HepG2 (cell line): ENCODE data around the gene SPAG9. TPM values are rescaled to one million over a fixed set of nuclear protein-coding genes. Genes with fewer than 3 reads are reported as not detected.

ENCODE experiments used
- BRF2 ChIP-seq: sonication (generic); formaldehyde crosslinking; IDR thresholded peaks from 2 replicates; pipeline ENCODE4 v1.8.1; 2022; ENCODE audit warnings: mild to moderate bottlenecking, missing genetic modification reagents
- CC2D1A ChIP-seq: sonication (generic); formaldehyde crosslinking; IDR thresholded peaks from 2 replicates; pipeline ENCODE4 v1.8.1; 2023; ENCODE audit warnings: mild to moderate bottlenecking, missing genetic modification reagents
- EP300 ChIP-seq, 3 experiments: sonication (generic) in 1 of 3; formaldehyde crosslinking in 1 of 3; IDR thresholded peaks; 2 replicates each; pipeline versions ENCODE4 v1.5.1 to v1.6.1; 2011 to 2020; ENCODE audit warnings: low read depth in 2 of 3, low read length in 2 of 3, borderline replicate concordance in 1 of 3, improper control_type of control experiment in 1 of 3, mild to moderate bottlenecking in 1 of 3, missing genetic modification reagents in 1 of 3, moderate library complexity in 1 of 3
- FOSL1 ChIP-seq: sonication (generic); formaldehyde crosslinking; IDR thresholded peaks from 2 replicates; pipeline ENCODE4 v1.9.0; 2021; ENCODE audit warnings: missing genetic modification reagents, borderline replicate concordance
- GTF2F1 ChIP-seq: fragments of 150-350 bp; IDR thresholded peaks from 2 replicates; pipeline ENCODE4 v1.6.1; 2014; ENCODE audit warnings: low read length
- HOXA3 ChIP-seq: sonication (generic); formaldehyde crosslinking; IDR thresholded peaks from 2 replicates; pipeline ENCODE4 v1.5.0; 2020; ENCODE audit warnings: missing genetic modification reagents
- IKZF4 ChIP-seq: sonication (generic); formaldehyde crosslinking; IDR thresholded peaks from 2 replicates; pipeline ENCODE4 v1.5.1; 2020; ENCODE audit warnings: borderline replicate concordance, mild to moderate bottlenecking, low read depth, missing genetic modification reagents; ENCODE audit errors: not compliant biosample characterization
- KLF11 ChIP-seq: IDR thresholded peaks from 2 replicates; pipeline ENCODE4 v1.6.1; 2016; ENCODE audit warnings: missing compliant biosample characterization
- KLF13 ChIP-seq: sonication (generic); formaldehyde crosslinking; IDR thresholded peaks from 2 replicates; pipeline ENCODE4 v1.4.0; 2020; ENCODE audit warnings: mild to moderate bottlenecking, missing genetic modification reagents
- PCBP2 ChIP-seq: fragments of 200-400 bp; formaldehyde crosslinking; optimal IDR thresholded peaks from 2 replicates; pipeline ENCODE3; 2018; ENCODE audit warnings: low read length, low read depth; ENCODE audit not compliant: poor library complexity, severe bottlenecking
- REL ChIP-seq: sonication (generic); formaldehyde crosslinking; conservative IDR thresholded peaks from 2 replicates; pipeline ENCODE4 v1.8.0; 2022; ENCODE audit warnings: mild to moderate bottlenecking, missing genetic modification reagents, moderate library complexity
- TEF ChIP-seq: sonication (generic); formaldehyde crosslinking; IDR thresholded peaks from 2 replicates; pipeline ENCODE4 v1.5.0; 2020; ENCODE audit warnings: missing genetic modification reagents
- TFDP1 ChIP-seq: IDR thresholded peaks from 2 replicates; pipeline ENCODE4 v1.6.1; 2016; ENCODE audit warnings: missing compliant biosample characterization, missing genetic modification reagents, borderline replicate concordance
- ZC3H4 ChIP-seq: sonication (generic); formaldehyde crosslinking; IDR thresholded peaks from 2 replicates; pipeline ENCODE4 v1.4.0; 2020; ENCODE audit warnings: missing genetic modification reagents, borderline replicate concordance
- ZNF143 ChIP-seq: sonication (generic); formaldehyde crosslinking; IDR thresholded peaks from 2 replicates; pipeline ENCODE4 v1.4.0; 2020; ENCODE audit warnings: missing genetic modification reagents
- ZNF431 ChIP-seq: sonication (generic); formaldehyde crosslinking; IDR thresholded peaks from 2 replicates; pipeline ENCODE4 v1.9.0; 2022; ENCODE audit warnings: missing genetic modification reagents, low read depth, mild to moderate bottlenecking, borderline replicate concordance
- ZNF768 ChIP-seq: sonication (generic); formaldehyde crosslinking; IDR thresholded peaks from 2 replicates; pipeline ENCODE4 v1.4.0; 2020; ENCODE audit warnings: missing genetic modification reagents
- ZNF773 ChIP-seq: sonication (generic); formaldehyde crosslinking; IDR thresholded peaks from 2 replicates; pipeline ENCODE4 v1.4.0; 2020; ENCODE audit warnings: missing genetic modification reagents, borderline replicate concordance
- ZSCAN20 ChIP-seq: sonication (generic); formaldehyde crosslinking; IDR thresholded peaks from 2 replicates; pipeline ENCODE4 v1.4.0; 2020; ENCODE audit warnings: missing genetic modification reagents, mild to moderate bottlenecking, borderline replicate concordance
- polyA plus RNA-seq, 8 experiments: library from polyadenylated mRNA; depleted of rRNA in 3 of 8; stranded (reverse) in 7 of 8; unstranded in 1 of 8; fragments of >200 nt; fragmentation: Illumina TruSeq in 4 of 8; extraction: Trizol in 4 of 8; gene quantifications; 2 replicates each; pipeline versions ENCODE4 v1.2.1 to v1.2.3, GENCODE V29; 2011 to 2016; ENCODE audit warnings: low read depth in 4 of 8, missing spikeins in 1 of 8, mixed read lengths in 1 of 8; ENCODE audit not compliant: insufficient read depth in 1 of 8
- total RNA-seq, 5 experiments: library from RNA; depleted of rRNA; stranded (reverse); fragments of >200 nt; fragmentation: Illumina TruSeq; extraction: Trizol; gene quantifications; 2 replicates each; pipeline ENCODE4 v1.2.3, GENCODE V29; 2016; ENCODE audit warnings: low read depth in 1 of 5
- TF ChIP-seq, protein P1 (sequence below): sonication (generic); formaldehyde crosslinking; IDR thresholded peaks from 2 replicates; pipeline ENCODE4 v1.5.1; 2020; ENCODE audit warnings: missing genetic modification reagents, mild to moderate bottlenecking, borderline replicate concordance
- TF ChIP-seq, protein P2 (sequence below): IDR thresholded peaks from 2 replicates; pipeline ENCODE4 v1.6.1; 2016; ENCODE audit warnings: mild to moderate bottlenecking, missing biosample characterization, missing genetic modification reagents
- TF ChIP-seq, protein P3 (sequence below): sonication (generic); formaldehyde crosslinking; IDR thresholded peaks from 2 replicates; pipeline ENCODE4 v1.8.0; 2022; ENCODE audit warnings: missing genetic modification reagents, mild to moderate bottlenecking, borderline replicate concordance

The SPAG9 gene
- total and polyA plus RNA-seq, 2 of the 13 experiments (the other 11 are each of a cell fraction or from before 2014, with no cell fraction given), result 43.2 to 78.6 TPM

- TF ChIP-seq GTF2F1 (no peak), HOXA3 (peak; percentile 88), CC2D1A (CRISPR knock-in tag) (no peak), TFDP1 (CRISPR knock-in tag) (0 out of 2 replicates have a peak, but pooled peaks have one; percentile 50), TEF (CRISPR knock-in tag) (no peak), IKZF4 (CRISPR knock-in tag) (peak; percentile 97), ZNF773 (CRISPR knock-in tag) (no peak), KLF11 (CRISPR knock-in tag) (no peak), REL (CRISPR knock-in tag) (no peak), EP300 (IDR thresholded peaks at IDR 0.05; ENCODE audit: low read depth in 2 of 2, low read length in 2 of 2) (no peak), EP300 (CRISPR knock-in tag; IDR thresholded peaks at IDR 0.05; ENCODE audit: borderline replicate concordance) (no peak), ZSCAN20 (0 out of 2 replicates have a peak, but pooled peaks have one; percentile 74), ZC3H4 (CRISPR knock-in tag) (no peak), FOSL1 (CRISPR knock-in tag) (no peak), ZNF143 (no peak), BRF2 (no peak), ZNF768 (CRISPR knock-in tag) (peak; percentile 79; the same call in 1 of the 2 replicates), KLF13 (CRISPR knock-in tag) (peak; percentile 17; the same call in 1 of the 2 replicates), ZNF431 (CRISPR knock-in tag) (0 out of 2 replicates have a peak, but pooled peaks have one; percentile 32), PCBP2 (no peak)
- TF ChIP-seq, protein P1, sequence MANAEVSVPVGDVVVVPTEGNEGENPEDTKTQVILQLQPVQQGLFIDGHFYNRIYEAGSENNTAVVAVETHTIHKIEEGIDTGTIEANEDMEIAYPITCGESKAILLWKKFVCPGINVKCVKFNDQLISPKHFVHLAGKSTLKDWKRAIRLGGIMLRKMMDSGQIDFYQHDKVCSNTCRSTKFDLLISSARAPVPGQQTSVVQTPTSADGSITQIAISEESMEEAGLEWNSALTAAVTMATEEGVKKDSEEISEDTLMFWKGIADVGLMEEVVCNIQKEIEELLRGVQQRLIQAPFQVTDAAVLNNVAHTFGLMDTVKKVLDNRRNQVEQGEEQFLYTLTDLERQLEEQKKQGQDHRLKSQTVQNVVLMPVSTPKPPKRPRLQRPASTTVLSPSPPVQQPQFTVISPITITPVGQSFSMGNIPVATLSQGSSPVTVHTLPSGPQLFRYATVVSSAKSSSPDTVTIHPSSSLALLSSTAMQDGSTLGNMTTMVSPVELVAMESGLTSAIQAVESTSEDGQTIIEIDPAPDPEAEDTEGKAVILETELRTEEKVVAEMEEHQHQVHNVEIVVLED (CRISPR knock-in tag), result peak; percentile 75
- TF ChIP-seq, protein P2, sequence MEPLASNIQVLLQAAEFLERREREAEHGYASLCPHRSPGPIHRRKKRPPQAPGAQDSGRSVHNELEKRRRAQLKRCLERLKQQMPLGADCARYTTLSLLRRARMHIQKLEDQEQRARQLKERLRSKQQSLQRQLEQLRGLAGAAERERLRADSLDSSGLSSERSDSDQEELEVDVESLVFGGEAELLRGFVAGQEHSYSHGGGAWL (CRISPR knock-in tag), result peak; percentile 57
- TF ChIP-seq, protein P3, sequence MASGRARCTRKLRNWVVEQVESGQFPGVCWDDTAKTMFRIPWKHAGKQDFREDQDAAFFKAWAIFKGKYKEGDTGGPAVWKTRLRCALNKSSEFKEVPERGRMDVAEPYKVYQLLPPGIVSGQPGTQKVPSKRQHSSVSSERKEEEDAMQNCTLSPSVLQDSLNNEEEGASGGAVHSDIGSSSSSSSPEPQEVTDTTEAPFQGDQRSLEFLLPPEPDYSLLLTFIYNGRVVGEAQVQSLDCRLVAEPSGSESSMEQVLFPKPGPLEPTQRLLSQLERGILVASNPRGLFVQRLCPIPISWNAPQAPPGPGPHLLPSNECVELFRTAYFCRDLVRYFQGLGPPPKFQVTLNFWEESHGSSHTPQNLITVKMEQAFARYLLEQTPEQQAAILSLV, result peak; percentile 95
These were observed 170.4 kb downstream of the SPAG9 start (continued) for GRCh38 chr17:50949989-50950877.
